HG02642 (cell line): ENCODE results near the gene COIL.
A peak's percentile ranks its signal among the peaks of the same experiment; 100 is the strongest.
"Not testable (repeated sequence)": the region's sequence is repeated elsewhere in the genome, so short reads cannot be mapped to it uniquely, and the experiment has no call there.

Source experiments
- ATAC-seq: cut with Tn5 transposase; IDR thresholded peaks from one replicate; pipeline ENCODE4 v1.9.1; 2021; ENCODE audit warnings: mild to moderate bottlenecking; ENCODE audit not compliant: unreplicated experiment, poor library complexity

The COIL gene

DNA sequence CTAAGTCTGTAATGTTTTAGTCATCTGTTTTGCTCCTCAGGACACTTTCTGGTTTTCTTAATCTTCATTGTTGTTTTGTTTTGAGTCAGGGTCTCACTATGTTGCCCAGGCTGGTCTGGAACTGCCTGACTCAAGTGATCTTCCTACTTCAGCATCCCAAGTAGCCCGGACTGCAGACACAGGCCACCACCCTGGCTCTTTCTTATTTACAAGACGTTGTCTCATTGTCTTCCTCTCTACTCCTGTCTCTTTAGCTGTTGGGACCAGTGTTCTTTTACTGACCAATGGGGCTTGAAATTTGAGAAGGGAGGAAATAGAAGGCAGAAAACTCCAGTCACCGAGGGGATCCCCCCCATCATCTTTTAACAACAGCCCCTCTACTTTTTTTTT lies 18.2 kb upstream of the COIL start:
- peak; percentile 16 for ATAC-seq

DNA sequence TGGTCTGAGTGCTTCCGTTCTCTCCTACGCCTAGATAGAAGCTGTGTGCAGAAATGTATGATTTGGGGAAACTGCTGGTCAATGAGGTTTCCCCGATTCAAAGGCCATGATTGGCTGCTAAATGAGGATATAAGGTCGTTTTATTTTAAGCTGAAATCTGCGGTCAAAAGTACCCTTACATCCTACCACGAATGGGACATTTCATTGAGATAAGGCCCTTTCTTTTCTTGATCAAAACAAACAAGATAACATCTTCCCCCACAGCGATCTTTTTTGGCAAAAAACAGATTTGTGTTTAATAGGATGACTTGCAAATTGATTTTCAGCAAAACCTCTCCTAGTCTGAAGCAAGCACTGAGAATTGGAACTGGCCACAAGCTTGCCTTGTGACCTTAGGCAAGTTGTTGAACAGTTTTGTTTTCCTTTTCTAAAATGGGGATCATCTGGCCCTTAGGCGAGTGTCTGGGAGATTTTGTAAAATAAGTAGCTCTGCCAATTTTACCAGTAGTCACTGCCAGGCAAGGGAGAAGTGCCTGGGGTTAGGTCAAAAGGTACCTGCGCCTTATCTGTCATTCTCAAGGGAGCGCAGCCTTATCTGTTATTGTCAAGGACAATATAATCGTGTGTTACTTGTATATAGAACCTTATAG lies 17.7 kb upstream of the COIL start:
- ATAC-seq, result peak; percentile 29

DNA sequence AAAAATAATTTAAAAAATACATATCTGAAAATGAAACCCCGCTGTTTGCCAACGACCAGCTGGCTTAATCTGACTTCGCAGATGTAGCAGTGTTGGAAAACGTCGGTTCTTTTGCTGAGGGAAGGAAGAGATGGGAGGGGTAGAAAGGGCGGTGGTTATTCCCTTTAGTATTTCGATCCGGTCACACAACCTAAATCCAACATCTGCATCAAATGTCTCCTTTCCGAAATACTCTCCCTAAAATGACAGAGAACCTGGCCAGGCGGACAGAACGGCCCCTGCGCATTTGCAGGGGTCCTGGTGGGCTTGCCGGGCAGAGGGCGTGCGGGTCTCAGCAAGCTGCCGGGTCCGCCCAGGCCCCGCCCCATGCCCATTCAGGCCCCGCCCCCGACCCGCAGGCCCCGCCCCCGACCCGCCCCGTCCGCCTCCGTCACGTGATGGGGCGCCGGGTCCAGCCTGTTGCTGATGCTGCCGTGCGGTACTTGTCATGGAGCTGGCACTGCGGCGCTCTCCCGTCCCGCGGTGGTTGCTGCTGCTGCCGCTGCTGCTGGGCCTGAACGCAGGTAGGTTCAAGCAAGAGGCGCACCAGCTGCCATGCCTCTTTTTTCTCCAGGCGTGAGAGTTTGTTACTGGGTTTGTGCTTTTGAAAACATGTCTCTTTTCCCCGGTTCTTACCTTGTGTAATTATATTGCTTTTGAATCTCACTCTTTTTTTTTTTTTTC lies 17.0 kb upstream of the COIL start, which contains the start of gene SCPEP1:
TSS of gene SCPEP1 (plus strand) at position 459 of the 723 bp plus-strand sequence. CDS start at position 488, 29 bp downstream.
- peak; percentile 88 for ATAC-seq

DNA sequence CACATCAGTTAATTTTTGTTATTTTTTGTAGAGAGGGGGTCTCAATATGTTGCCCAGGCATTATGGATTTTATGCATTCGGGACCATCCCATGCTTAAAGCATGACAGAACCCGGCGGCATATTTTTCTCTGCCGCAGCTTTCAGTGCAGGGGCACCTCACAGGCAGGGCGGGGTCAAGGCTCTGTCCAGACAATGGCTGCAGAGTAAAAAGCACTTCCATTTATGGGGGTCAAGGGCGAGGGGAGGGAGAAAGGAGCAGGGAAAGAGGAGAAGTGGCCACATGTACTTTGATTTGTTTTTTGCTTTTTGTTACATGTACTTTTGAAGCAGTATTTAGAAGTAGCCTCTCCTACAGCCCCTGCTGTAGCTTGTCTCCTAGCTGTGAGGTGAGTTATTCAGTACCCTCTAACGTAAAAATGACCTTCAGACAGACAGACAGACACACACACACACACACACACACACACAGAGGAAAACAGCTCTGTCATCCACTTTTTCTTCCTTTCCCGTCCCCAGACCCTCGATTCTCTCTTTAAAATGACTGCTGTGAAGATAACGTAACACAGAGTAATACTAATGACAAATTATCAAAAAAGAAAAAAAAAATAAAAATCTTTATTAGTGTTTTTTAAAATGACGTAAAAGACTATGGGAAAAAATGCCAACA lies 16.2 kb upstream of the COIL start:
- ATAC-seq, result no peak

DNA sequence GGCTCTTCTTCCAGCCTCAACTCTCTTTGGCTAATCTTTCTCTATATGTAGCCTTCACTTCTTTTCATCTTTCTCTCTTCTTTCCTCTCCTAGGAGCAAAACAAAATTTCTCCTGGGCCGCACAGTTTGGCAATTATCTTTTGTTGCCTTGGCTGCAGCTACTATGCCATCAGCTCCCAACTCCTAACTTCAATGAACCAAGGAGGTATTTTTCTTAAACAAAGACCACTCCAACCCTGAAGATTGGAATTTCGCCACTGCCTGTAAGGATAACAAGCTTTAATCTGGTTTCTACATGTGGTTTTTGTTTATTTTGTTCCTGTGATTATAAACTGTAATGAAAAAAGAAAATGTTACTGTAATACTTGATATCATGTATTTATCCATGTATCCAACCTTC lies 14.8 kb upstream of the COIL start:
- no peak for ATAC-seq

DNA sequence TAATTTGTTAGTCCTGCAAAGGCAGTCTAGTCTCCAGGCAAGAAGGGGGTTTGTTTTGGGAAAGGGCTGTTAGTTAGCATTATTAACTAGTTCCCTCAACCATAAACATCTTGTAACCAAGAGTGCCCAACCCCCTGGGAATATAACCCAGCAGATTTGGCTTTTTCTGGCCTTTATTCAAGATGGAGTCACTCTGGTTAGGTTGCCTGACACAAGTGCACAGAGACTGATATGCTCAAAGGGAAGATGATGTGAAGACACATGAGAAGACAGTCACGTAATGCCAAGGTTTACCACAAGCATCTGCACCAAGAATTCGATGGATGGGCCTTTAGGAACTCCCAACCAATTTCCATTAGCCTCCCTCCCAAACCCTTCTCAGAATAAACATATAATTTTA lies 13.2 kb upstream of the COIL start:
- no peak for ATAC-seq

DNA sequence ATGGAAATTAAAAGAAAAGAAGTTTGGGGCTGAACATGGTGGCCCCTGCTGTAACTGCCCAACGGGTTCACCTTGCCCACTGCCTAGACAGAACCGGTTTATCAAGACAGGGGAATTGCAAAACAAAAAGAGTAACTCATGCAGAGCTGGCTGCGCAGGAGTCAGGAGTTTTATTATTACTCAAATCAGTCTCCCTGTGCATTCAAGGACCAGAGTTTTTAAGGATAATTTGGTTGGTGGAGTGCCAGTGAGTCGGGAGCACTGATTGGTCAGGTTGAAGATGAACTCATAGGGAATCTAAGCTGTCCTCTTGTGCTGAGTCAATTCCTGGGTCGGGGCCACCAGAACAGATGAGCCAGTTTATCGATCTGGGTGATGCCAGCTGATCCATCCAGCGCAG lies 12.7 kb upstream of the COIL start:
- no peak for ATAC-seq

DNA sequence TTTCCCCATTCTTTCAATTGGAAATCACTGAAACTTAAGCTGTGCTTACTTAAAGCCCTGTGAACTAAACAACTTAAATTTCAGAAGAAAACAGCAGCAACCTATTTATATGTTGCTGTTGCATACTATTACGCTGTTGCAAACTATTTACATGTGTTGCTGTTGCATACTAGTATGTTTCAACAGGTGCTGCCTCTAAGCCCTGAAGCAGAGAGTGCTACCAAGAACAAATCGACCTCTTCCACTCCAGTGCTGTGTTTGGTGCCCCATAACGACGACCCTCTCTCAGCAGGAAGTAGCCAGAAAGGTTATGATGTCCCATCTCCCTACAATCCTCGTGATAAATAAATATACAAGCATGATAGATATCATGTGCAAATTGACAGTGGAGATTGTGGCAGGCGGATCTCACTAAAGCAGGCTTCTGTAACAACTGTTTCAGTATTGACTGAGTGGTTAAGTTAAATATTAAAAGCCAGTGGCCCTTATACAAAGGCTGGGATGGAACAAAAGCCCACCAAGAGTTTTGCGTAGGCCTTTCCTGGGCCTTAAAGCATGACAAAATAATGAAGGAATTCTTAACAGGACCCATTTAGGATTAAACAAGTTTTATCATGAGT lies 11.4 kb upstream of the COIL start:
- ATAC-seq, result no peak

DNA sequence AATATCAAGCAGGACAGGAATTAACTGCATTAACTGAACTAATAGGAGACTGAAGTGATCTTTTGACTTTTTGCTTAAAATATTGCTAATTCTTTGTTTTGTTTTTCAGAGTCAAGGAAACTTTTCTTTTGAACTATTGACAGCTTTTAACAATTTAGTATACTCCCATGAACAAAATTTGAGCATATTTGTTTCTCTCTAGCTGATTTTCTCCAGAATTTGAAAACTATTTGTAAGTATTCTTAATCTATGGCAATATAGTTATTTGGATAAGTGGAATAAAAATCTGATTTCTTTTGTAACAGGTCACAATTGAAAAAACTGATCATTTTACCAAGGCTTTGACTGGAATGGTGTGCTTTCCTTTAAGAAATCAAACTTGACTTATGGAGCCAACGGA lies 10.1 kb upstream of the COIL start:
- ATAC-seq, result no peak

DNA sequence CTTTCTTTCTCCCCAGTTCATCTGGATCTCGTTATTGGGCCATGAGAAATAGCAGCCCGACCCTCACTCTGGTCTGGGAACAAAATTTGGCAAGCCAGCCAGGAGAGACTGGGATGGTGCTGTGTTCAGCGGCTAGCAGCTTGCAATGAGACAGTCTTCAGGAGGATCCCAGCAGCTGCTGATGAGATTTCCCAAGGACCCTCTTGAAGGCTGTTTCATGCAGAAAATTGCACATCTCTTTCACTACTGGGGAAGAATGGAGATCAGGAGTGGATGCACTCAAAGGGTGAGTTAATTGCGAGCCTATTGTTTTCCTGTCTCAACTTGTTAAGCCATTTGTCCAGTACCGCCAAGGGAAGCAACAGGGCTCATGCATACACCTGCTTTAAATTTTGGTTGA lies 5.5 kb upstream of the COIL start:
- no peak for ATAC-seq

DNA sequence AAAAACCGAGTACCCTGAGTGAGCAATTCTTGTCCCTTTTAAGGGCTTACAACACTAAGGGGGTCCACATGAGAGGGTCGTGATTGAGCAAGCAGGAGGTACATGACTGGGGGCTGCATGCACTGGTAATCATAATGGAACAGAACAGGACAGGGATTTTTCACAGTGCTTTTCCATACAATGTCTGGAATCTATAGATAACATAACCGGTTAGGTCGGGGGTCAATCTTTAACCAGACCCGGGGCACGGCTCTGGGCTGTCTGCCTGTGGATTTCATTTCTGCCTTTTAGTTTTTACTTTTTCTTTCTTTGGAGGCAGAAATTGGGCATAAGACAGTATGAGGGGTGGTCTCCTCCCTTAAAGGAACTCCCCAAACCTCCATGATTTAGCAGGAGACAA lies 4.8 kb upstream of the COIL start:
- ATAC-seq, result not testable (repeated sequence)

DNA sequence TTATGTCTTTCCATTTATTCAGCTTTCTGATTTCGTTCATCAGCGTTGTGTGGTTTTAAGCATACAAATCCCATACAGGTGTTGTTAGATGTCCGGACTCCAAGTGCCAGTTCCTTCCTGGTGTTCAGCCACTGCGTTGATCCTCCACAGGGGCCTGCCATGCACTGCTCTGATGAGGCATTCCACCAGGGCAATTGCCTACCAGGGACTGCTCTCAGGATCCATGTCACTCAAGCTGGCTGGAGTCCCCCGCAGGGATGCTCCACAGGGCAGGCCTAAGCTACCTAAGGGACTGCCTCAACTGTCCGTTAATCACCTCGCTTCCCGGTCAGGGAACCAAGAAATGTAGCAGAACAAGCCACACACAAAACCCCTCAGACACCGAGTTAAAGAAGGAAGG lies 4.4 kb upstream of the COIL start:
- not testable (repeated sequence) for ATAC-seq

DNA sequence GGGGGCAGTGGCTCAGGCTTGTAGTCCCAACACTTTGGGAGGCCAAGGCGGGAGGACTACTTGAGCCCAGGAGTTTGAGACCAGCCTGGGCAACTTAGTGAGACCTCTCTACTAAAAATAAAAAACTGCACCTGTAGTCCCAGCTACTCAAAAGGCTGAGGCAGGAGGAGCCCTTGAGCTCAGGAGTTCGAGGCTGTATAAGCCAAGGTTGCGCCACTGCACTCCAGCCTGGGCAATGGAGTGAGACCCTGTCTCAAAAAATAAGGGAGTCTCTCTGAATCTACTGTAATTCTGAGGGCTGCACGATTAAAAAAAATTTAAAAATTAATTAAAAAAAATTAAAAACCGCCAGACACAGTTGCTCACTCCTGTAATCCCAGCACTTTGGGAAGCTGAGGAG lies 3.9 kb downstream of the COIL start:
- ATAC-seq, result no peak

DNA sequence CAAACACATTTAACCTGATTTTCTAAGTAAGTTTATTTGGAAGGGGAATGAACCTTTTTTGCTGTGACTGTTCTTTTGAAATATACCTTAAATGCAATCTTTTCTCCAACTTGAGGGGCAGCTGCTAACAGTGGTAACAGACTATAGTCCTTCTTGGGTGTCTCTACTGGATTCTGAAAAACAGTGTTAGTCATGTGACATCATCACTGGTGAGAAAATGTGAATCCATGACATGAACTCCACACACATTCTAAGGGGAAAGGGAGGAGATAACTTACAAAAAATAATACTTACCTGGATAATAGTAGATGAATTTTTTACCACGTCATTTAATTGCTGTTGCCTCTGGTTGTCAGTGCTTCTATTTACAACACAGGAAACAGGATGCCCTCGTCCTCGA lies 11.3 kb downstream of the COIL start:
- no peak for ATAC-seq

DNA sequence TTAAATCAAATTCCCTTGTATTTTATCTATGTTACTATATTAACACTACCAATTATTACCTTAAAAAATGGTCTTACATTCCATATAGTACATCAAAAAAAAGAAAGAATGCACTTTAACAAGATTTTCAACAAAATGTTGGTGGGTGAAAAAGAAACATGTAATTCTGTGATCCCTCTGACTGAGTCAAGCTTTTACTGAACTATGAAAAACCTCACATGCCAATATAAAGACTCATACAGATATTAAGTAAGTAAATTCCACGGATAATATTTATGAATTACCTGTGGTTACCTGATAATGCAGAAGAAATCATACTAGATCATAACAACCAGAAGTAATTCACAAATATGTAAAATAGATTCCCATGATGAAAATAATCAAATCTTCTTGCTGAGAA lies 12.4 kb downstream of the COIL start:
- ATAC-seq, result no peak

DNA sequence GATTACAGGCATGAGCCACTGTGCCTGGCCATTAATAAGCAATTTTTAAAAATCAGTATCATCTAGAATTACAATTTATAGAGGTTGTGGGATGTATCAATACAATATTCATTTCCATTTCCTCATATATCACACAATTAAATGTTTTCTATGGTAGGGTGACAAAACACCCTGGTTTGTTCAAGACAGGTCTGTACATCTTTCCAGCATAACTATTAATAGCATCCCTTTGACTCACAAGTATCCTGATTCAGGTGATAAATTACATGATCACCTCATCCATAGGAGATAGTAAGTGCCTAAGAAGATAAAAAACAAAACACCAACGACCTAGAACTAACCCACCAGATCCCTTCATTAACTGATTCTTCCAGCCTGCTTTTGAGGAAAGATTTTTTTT lies 13.1 kb downstream of the COIL start:
- no peak for ATAC-seq

DNA sequence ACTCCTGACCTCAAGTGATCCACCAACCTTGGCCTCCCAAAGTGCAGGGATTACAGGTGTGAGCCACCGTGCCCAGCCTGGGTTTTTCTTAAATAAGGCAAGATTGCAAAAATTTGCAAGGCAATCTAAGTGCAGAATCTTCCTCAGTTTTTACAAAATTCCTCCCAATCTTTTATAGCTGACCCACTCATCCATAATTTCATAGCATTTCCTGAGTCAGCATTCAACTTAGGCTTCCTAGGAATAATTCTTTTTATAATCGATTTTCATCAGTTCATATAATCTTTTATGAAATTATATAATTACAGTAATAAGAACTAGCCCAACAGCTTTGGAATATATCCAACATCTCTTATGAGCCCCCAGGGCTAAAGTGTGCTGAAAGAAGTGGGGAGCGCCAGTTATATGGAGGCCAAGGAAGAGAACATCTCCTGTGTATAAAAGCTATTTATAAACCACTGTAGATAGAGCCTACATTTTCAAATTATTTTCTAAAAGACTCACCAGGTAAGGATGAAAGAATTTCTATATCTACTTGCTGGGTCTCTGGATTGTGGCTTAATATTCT lies 14.8 kb downstream of the COIL start:
- no peak for ATAC-seq

DNA sequence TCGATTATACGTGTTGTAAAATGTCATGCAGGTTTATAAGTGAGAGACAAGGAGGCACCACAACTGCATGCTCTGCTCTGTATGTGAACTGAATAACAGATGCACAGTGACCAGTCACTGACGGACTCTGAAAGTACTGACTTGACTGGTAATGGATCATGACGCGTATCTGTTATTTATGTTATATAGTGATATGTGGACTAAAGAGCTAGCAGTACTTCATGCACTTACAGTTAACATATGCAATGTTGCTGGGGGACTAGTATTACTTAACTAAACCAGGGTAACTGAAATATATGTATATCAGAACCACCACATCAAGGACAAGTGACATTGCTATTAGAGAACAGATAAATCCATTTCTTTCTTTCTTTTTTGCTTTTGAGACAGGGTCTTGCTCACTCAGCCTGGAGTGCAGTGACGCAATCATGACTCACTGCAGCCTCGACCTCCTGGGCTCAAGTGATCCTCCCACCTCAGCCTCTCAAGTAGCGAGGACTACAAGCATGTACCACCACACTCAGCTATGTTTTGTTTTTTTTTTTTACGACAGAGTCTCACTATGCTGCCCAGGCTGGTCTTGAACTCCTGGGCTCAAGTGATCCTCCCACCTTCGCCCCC lies 17.2 kb downstream of the COIL start:
- no peak for ATAC-seq

DNA sequence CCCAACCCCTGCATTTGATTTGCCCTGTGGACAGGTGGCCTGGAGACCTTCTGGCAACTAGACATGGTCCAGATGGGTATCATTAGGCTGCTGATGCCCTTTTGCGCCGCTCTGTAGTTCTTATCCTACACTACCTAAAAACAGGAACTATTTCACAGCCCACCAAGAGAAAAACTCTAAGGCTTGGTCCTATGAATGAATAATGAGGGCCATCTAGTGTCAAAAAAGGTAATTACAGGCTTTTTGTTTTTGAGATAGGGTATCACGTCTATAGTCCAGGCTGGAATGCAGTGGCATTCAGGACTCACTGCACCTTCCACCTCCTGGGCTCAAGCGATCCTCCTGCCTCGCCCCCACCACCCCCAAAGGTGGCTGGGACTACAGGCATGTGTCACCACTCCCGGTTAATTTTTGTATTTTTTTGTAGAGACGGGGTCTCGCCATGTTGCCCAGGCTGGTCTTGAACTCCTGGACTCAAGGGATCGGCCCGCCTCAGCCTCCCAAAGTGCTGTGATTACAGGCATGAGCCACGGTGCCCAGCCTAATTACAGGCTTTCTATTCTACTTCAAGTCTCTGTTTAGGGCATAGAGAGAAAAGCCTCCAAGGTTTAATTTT lies 20.9 kb downstream of the COIL start:
- ATAC-seq, result no peak

DNA sequence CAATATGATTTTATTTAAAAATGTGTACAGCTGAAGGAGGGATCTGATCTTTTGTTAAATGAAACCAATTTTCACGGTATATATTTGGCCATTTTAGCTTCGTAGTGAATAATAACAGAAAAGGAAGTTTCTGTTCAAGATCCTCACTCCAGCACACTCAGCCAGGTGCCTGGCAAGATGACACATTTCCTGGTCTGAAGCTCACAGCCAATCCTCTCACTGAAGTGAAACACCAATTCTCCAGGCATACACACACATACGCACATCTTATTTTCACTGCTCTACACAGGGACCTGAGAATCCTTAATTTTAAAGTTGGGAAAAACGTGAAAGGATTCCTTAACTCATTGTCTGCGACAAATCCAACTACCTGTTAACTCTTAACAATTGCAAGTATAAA lies 22.6 kb downstream of the COIL start:
- not testable (repeated sequence) for ATAC-seq
